ENCODE results near the gene SPEM1.
"Not testable (repeated sequence)": the region's sequence is repeated elsewhere in the genome, so short reads cannot be mapped to it uniquely, and the experiment has no call there.

The SPEM1 gene

GRCh38 chr17:7443499-7444485 is 23.7 kb downstream of the SPEM1 start:
- DNase-seq: no peak

GRCh38 chr17:7444682-7445618 is 24.8 kb downstream of the SPEM1 start, which contains the start of gene CHRNB1:
CHRNB1 (plus strand) TSS chr17:7445061; CDS start chr17:7445128, 67 bp downstream.
- DNase-seq: no peak

GRCh38 chr17:7445619-7445968 is 25.5 kb downstream of the SPEM1 start:
- DNase-seq: no peak

- no peak for DNase-seq
Measured at GRCh38 chr17:7448461-7448860, 28.3 kb downstream of the SPEM1 start.

GRCh38 chr17:7459961-7460545 is 39.9 kb downstream of the SPEM1 start:
- DNase-seq: no peak

- DNase-seq: no peak
Measured at GRCh38 chr17:7460850-7461660, 40.9 kb downstream of the SPEM1 start.

- no peak for DNase-seq
Measured at GRCh38 chr17:7462474-7463371, 42.6 kb downstream of the SPEM1 start.

GRCh38 chr17:7463372-7463846 is 43.3 kb downstream of the SPEM1 start:
- DNase-seq: no peak

GRCh38 chr17:7464081-7464480 is 44.0 kb downstream of the SPEM1 start:
- DNase-seq: no peak

- no peak for DNase-seq
Measured at GRCh38 chr17:7465597-7466275, 45.6 kb downstream of the SPEM1 start.

GRCh38 chr17:7466318-7466638 is 46.2 kb downstream of the SPEM1 start:
- no peak for DNase-seq

- no peak for DNase-seq
Measured at GRCh38 chr17:7466639-7467341, 46.7 kb downstream of the SPEM1 start.

- DNase-seq: no peak
Measured at GRCh38 chr17:7467498-7467897, 47.4 kb downstream of the SPEM1 start.

GRCh38 chr17:7468290-7468689 is 48.2 kb downstream of the SPEM1 start:
- no peak for DNase-seq

- no peak for DNase-seq
Measured at GRCh38 chr17:7468804-7469389, 48.8 kb downstream of the SPEM1 start.

GRCh38 chr17:7469843-7470242 is 49.7 kb downstream of the SPEM1 start:
- DNase-seq: not testable (repeated sequence)

- not testable (repeated sequence) for DNase-seq
Measured at GRCh38 chr17:7470457-7470973, 50.4 kb downstream of the SPEM1 start.

Data from stimulated activated CD4-positive, alpha-beta T cell treated with anti-CD3 and anti-CD28 coated beads, Interleukin-12 subunit alpha, Interleukin-12 subunit beta, amount 100 ng/mL, for 4 hours (primary cell).